Measurements from ENCODE around the gene PARVG. TPM values are rescaled to one million over a fixed set of nuclear protein-coding genes. Genes with fewer than 3 reads are reported as not detected.
"Not testable (repeated sequence)": the region's sequence is repeated elsewhere in the genome, so short reads cannot be mapped to it uniquely, and the experiment has no call there.

The PARVG gene
- total RNA-seq, 4 donors from 2014 or later, result 1.00 to 37.8 (median 20.6) TPM

DNA sequence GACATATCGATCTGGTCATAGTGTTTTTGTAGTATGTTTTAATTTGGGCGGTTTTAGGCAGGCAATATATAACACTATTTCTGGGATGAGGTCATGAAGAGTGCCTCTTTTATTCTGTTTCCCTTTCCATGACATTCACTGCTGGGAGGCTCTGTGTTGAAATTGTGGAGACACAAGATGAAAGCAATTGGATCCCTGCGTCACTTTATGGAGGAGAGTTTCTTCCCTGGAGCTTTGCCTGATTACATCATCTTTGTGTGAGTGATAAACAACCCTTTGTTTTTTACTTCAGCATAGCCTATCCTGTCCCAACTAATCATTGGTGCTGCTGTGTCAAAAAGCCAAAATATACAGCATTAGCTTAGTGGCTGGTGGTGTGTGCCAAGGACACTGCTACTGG lies 48.6 kb downstream of the PARVG start:
- DNase-seq, result no peak
- WGBS, 2 donors (ENCODE audit: low coverage in 1 of 2), result 85% methylated on average over 3 of the region's 3 CpGs
- TF ChIP-seq POLR2A (IDR thresholded peaks at IDR 0.05) (no peak), EP300 (IDR thresholded peaks at IDR 0.05; ENCODE audit: low read depth) (no peak), POLR2AphosphoS5 (IDR thresholded peaks at IDR 0.05) (no peak)
- TF ChIP-seq, protein P1, sequence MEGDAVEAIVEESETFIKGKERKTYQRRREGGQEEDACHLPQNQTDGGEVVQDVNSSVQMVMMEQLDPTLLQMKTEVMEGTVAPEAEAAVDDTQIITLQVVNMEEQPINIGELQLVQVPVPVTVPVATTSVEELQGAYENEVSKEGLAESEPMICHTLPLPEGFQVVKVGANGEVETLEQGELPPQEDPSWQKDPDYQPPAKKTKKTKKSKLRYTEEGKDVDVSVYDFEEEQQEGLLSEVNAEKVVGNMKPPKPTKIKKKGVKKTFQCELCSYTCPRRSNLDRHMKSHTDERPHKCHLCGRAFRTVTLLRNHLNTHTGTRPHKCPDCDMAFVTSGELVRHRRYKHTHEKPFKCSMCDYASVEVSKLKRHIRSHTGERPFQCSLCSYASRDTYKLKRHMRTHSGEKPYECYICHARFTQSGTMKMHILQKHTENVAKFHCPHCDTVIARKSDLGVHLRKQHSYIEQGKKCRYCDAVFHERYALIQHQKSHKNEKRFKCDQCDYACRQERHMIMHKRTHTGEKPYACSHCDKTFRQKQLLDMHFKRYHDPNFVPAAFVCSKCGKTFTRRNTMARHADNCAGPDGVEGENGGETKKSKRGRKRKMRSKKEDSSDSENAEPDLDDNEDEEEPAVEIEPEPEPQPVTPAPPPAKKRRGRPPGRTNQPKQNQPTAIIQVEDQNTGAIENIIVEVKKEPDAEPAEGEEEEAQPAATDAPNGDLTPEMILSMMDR (IDR thresholded peaks at IDR 0.05), result no peak
- H3K4me3 ChIP-seq, result no peak overlapping the region
- H3K9me3 ChIP-seq, result peaks cover 0 to 4% of the 10 kb centered on the region in 2 donors
- H3K36me3 ChIP-seq, result no peaks in the 10 kb centered on the region
- in situ Hi-C loops (cut with MboI; ENCODE audit: low pct_ligation_motif_present in 1 of 4, low pct_unique_long_range_greater_than_20kb in 1 of 4, low sequenced_read_pairs in 3 of 4) (no loop called here), intact Hi-C loops (cut with DNase I; ENCODE audit: low total_unique reads) (no loop called here)
- H3K4me1 ChIP-seq, result no peaks in the 10 kb centered on the region
- no peaks in the 10 kb centered on the region for H3K27me3 ChIP-seq
- H3K27ac ChIP-seq, result no peak overlapping the region

DNA sequence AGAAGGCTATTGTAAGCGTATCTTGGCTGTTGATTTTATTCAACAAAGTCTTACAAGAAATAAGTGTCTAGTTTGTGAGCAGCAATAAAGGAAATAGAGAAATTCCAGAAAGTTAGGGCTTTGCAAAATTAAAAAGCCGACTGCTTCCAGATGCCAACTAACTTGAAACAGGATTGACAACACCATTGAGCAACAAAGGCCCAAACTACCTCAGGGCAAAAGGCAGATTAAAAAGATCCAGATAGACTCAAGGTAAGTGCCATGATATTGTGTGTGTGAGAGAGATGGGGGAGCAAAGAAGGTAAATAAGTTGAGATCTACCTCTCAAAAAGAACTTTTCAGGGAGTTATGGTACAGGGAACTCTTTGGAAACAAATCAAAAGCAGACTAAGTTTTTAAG lies 49.1 kb downstream of the PARVG start:
- intact Hi-C loops (cut with DNase I; ENCODE audit: low total_unique reads), result no loop called here
- DNase-seq, result no peak
- H3K27ac ChIP-seq, result no peak overlapping the region
- H3K4me3 ChIP-seq, result no peak overlapping the region
- H3K27me3 ChIP-seq, result no peaks in the 10 kb centered on the region
- no peaks in the 10 kb centered on the region for H3K36me3 ChIP-seq
- peaks cover 0 to 4% of the 10 kb centered on the region in 2 donors for H3K9me3 ChIP-seq
- in situ Hi-C loops (cut with MboI; ENCODE audit: low pct_ligation_motif_present in 1 of 4, low pct_unique_long_range_greater_than_20kb in 1 of 4, low sequenced_read_pairs in 3 of 4), result no loop called here
- 93 to 100% methylated on average over 2 of the region's 2 CpGs for WGBS, 2 donors (ENCODE audit: low coverage in 1 of 2)
- H3K4me1 ChIP-seq, result no peaks in the 10 kb centered on the region
- no peak for TF ChIP-seq POLR2AphosphoS5 (IDR thresholded peaks at IDR 0.05)
- no peak for TF ChIP-seq EP300 (IDR thresholded peaks at IDR 0.05; ENCODE audit: low read depth)
- TF ChIP-seq POLR2A (IDR thresholded peaks at IDR 0.05), result no peak
- TF ChIP-seq, protein P1 (IDR thresholded peaks at IDR 0.05), result no peak

DNA sequence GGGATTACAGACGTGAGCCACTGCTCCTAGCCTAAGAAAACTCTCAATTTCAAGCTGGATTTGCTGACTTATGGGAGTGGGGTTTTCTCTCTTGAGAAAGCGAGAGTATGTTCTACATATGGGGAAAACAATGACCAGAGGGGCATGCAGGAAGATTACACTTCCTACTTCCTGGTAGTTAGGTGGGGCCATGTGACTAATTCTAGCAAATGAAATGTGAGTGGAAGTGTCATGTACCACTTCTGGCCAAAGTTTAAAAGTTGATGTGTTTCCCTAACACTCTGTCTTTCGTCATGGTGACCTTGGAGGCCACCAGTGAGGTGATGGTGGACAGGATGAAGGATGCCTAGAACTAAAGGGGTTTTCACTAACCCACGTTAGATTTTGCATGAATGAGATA lies 50.5 kb downstream of the PARVG start:
- no peaks in the 10 kb centered on the region for H3K27me3 ChIP-seq
- WGBS, 2 donors (ENCODE audit: low coverage in 1 of 2), result 62 to 63% methylated on average over 3 to 4 of the region's 4 CpGs
- intact Hi-C loops (cut with DNase I; ENCODE audit: low total_unique reads), result no loop called here
- no peak for DNase-seq
- H3K36me3 ChIP-seq, result no peaks in the 10 kb centered on the region
- in situ Hi-C loops (cut with MboI; ENCODE audit: low pct_ligation_motif_present in 1 of 4, low pct_unique_long_range_greater_than_20kb in 1 of 4, low sequenced_read_pairs in 3 of 4), result no loop called here
- TF ChIP-seq, protein P1 (IDR thresholded peaks at IDR 0.05), result no peak
- TF ChIP-seq POLR2AphosphoS5 (IDR thresholded peaks at IDR 0.05), result no peak
- TF ChIP-seq POLR2A (IDR thresholded peaks at IDR 0.05), result no peak
- TF ChIP-seq EP300 (IDR thresholded peaks at IDR 0.05; ENCODE audit: low read depth), result no peak
- H3K4me1 ChIP-seq, result no peaks in the 10 kb centered on the region
- H3K27ac ChIP-seq, result no peak overlapping the region
- H3K4me3 ChIP-seq, result no peak overlapping the region
- H3K9me3 ChIP-seq, result peaks cover 0 to 4% of the 10 kb centered on the region in 2 donors

DNA sequence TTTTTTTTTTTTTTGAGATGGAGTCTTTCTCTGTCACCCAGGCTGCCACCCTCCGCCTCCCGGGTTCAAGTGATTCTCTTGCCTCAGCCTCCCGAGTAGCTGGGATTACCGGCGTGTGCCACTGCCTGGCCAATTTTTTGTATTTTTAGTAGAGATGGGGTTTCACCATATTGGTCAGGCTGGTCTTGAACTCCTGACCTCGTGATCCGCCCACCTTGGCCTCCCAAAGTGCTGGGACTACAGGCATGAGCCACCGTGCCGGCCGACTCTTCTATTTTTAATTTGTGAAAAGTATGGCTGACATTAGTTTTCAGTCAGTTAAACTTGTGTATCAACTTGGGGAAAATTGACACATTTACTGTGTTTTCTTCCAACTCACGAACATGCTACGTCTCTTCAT lies 53.6 kb downstream of the PARVG start:
- H3K4me1 ChIP-seq; H3K27ac ChIP-seq; H3K9me3 ChIP-seq; intact Hi-C loops (cut with DNase I; ENCODE audit: low total_unique reads); DNase-seq; H3K27me3 ChIP-seq; H3K4me3 ChIP-seq; H3K36me3 ChIP-seq; in situ Hi-C loops (cut with MboI; ENCODE audit: low pct_ligation_motif_present in 1 of 4, low pct_unique_long_range_greater_than_20kb in 1 of 4, low sequenced_read_pairs in 3 of 4): not testable (repeated sequence)
- WGBS, 2 donors (ENCODE audit: low coverage in 1 of 2), result 88 to 93% methylated on average over 10 to 12 of the region's 12 CpGs

DNA sequence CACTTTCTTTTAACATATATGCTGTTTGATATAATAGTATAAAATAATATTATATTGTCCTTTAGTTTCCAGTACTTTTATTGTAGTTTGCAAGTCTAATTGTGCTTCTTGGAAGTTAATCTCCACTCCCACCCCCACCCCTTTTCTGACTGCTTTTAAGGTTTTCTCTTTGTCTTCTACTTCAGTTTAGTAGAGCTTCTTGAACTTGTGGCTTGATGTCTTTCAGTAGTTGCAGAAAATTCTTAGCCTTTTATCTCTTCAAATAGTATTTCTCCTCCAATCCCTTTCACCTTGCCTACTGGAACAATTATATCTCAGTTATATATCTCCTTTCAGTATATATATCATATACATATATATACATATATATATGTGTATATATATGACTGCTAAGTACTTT lies 56.6 kb downstream of the PARVG start:
- intact Hi-C loops (cut with DNase I; ENCODE audit: low total_unique reads), result no loop called here
- Histone ChIP-seq H3K4me1 (no peaks in the 10 kb centered on the region), H3K27ac (no peak overlapping the region), H3K9me3 (no peaks in the 10 kb centered on the region), H3K4me3 (no peak overlapping the region), H3K27me3 (no peaks in the 10 kb centered on the region), H3K36me3 (no peaks in the 10 kb centered on the region)
- DNase-seq, result no peak
- in situ Hi-C loops (cut with MboI; ENCODE audit: low pct_ligation_motif_present in 1 of 4, low pct_unique_long_range_greater_than_20kb in 1 of 4, low sequenced_read_pairs in 3 of 4), result no loop called here
- no peak for TF ChIP-seq POLR2AphosphoS5 (IDR thresholded peaks at IDR 0.05)
- TF ChIP-seq EP300 (IDR thresholded peaks at IDR 0.05; ENCODE audit: low read depth), result no peak
- TF ChIP-seq, protein P1 (IDR thresholded peaks at IDR 0.05), result no peak
- no peak for TF ChIP-seq POLR2A (IDR thresholded peaks at IDR 0.05)

DNA sequence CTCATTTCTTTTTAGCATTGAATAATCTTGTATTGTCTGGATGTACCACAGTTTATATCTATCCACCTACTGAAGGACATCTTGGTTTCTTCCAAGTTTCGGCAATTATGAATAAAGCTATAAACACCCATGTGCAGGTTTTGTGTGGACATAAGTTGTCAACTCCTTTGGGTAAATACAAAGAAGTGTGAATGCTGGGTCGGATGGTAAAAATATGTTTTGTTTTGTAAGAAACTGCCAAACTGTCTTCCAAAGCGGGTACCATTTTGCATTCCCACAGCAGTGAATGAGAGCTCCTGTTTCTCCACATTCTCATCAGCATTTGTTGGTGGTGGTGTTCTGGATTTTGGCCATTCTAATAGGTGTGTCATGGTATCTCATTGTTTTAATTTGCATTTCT lies 60.4 kb downstream of the PARVG start:
- in situ Hi-C loops (cut with MboI; ENCODE audit: low pct_ligation_motif_present in 1 of 4, low pct_unique_long_range_greater_than_20kb in 1 of 4, low sequenced_read_pairs in 3 of 4); H3K27me3 ChIP-seq; intact Hi-C loops (cut with DNase I; ENCODE audit: low total_unique reads); H3K4me1 ChIP-seq; H3K27ac ChIP-seq; H3K4me3 ChIP-seq; DNase-seq; H3K36me3 ChIP-seq; H3K9me3 ChIP-seq: not testable (repeated sequence)
- WGBS, 2 donors (ENCODE audit: low coverage in 1 of 2), result 80 to 83% methylated on average over 1 to 3 of the region's 3 CpGs
